ENCODE results near the gene TTC7B. TPM values are rescaled to one million over a fixed set of nuclear protein-coding genes. Genes with fewer than 3 reads are reported as not detected.

TTC7B gene
- total and polyA plus RNA-seq, 2 donors (not counting 3 experiments of a cell fraction or from before 2014, with no cell fraction given) = 46.8 to 76.5 TPM

- Histone ChIP-seq H3K36me3 (ENCODE audit: control insufficient read depth in 2 of 2, extremely low read depth in 1 of 2, insufficient read depth in 2 of 2, low read length in 2 of 2) (peaks cover 0 to 2% of the 10 kb centered on the region in 2 experiments), H3K4me2 (ENCODE audit: insufficient read depth, low read length) (no peak overlapping the region), H3K9ac (replicated peaks; ENCODE audit: extremely low read depth, insufficient read depth, low read length) (no peak overlapping the region), H3K27me3 (ENCODE audit: control insufficient read depth in 2 of 2, insufficient read depth in 2 of 2, low read length in 2 of 2) (no peaks in the 10 kb centered on the region), H3K79me2 (ENCODE audit: control insufficient read depth, insufficient read depth, low read length) (no peaks in the 10 kb centered on the region), H3K4me1 (ENCODE audit: control insufficient read depth, extremely low read depth, insufficient read depth, low read length) (peaks cover 8% of the 10 kb centered on the region), H4K20me1 (replicated peaks; ENCODE audit: control insufficient read depth, extremely low read depth, insufficient read depth, low read length) (no peaks in the 10 kb centered on the region), H3K9me3 (replicated peaks; ENCODE audit: control insufficient read depth, insufficient read depth, low read length) (no peaks in the 10 kb centered on the region), H3K9me1 (replicated peaks; ENCODE audit: control insufficient read depth, extremely low read depth, insufficient read depth, low read length) (no peaks in the 10 kb centered on the region), H2AFZ (ENCODE audit: low read depth, low read length) (no peak overlapping the region), H3K4me3 (replicated peaks in 1 of 3; ENCODE audit: insufficient read depth in 1 of 3, low read depth in 1 of 3, low read length in 3 of 3) (no peak overlapping the region), H3K27ac (ENCODE audit: insufficient read depth, low read depth, low read length) (no peak overlapping the region)
- TF ChIP-seq JUN (IDR thresholded peaks at IDR 0.05; ENCODE audit: borderline replicate concordance, insufficient read depth, insufficient read length, low read depth) (no peak), POLR2AphosphoS5 (IDR thresholded peaks at IDR 0.05; ENCODE audit: insufficient read depth, low read depth, low read length) (no peak), CTCF (IDR thresholded peaks at IDR 0.05; ENCODE audit: extremely low read depth in 1 of 2, insufficient read depth in 1 of 2, low read depth in 1 of 2, low read length in 2 of 2) (no peak)
- dilution Hi-C loops (cut with MboI; ENCODE audit: extremely low pct_ligation_motif_present, low sequenced_read_pairs) (no loop called here), intact Hi-C loops (cut with micrococcal nuclease) (no loop called here)
- POLR2A ChIA-PET = no interaction called here
- CTCF ChIA-PET = interaction anchor here (1.3 kb wide), 1 partner anchor 19 kb away, joined by 3 read pairs; no protein-coding TSS in a partner anchor
- DNase-seq (ENCODE audit: low read depth, low spot score) = no peak
- BruUV-seq (replicated peaks) = no TSS peak
- no peak for FAIRE-seq
Observed at GRCh38 chr14:90740081-90740480, 76.1 kb downstream of the TTC7B start.

- Histone ChIP-seq H2AFZ (ENCODE audit: low read depth, low read length) (no peak overlapping the region), H3K27me3 (ENCODE audit: control insufficient read depth in 2 of 2, insufficient read depth in 2 of 2, low read length in 2 of 2) (no peaks in the 10 kb centered on the region), H3K9me1 (replicated peaks; ENCODE audit: control insufficient read depth, extremely low read depth, insufficient read depth, low read length) (no peaks in the 10 kb centered on the region), H3K9ac (replicated peaks; ENCODE audit: extremely low read depth, insufficient read depth, low read length) (no peak overlapping the region), H3K27ac (ENCODE audit: insufficient read depth, low read depth, low read length) (no peak overlapping the region), H3K9me3 (replicated peaks; ENCODE audit: control insufficient read depth, insufficient read depth, low read length) (no peaks in the 10 kb centered on the region), H3K36me3 (ENCODE audit: control insufficient read depth in 2 of 2, extremely low read depth in 1 of 2, insufficient read depth in 2 of 2, low read length in 2 of 2) (peaks cover 0 to 2% of the 10 kb centered on the region in 2 experiments), H3K4me1 (ENCODE audit: control insufficient read depth, extremely low read depth, insufficient read depth, low read length) (peaks cover 8% of the 10 kb centered on the region), H3K4me2 (ENCODE audit: insufficient read depth, low read length) (no peak overlapping the region), H3K79me2 (ENCODE audit: control insufficient read depth, insufficient read depth, low read length) (no peaks in the 10 kb centered on the region), H3K4me3 (replicated peaks in 1 of 3; ENCODE audit: insufficient read depth in 1 of 3, low read depth in 1 of 3, low read length in 3 of 3) (no peak overlapping the region), H4K20me1 (replicated peaks; ENCODE audit: control insufficient read depth, extremely low read depth, insufficient read depth, low read length) (no peaks in the 10 kb centered on the region)
- ChIA-PET POLR2A (no interaction called here), CTCF (interaction anchor here (1.3 kb wide), 1 partner anchor 19 kb away, joined by 3 read pairs; no protein-coding TSS in a partner anchor)
- no peak for TF ChIP-seq EZH2 (IDR thresholded peaks at IDR 0.05; ENCODE audit: borderline replicate concordance, low read depth, low read length, severe bottlenecking)
- no peak for TF ChIP-seq GATA2 (IDR thresholded peaks at IDR 0.05; ENCODE audit: insufficient read depth, insufficient read length, low read depth, low read length)
- no peak for TF ChIP-seq CTCF (IDR thresholded peaks at IDR 0.05; ENCODE audit: extremely low read depth in 1 of 2, insufficient read depth in 1 of 2, low read depth in 1 of 2, low read length in 2 of 2)
- no peak for TF ChIP-seq JUN (IDR thresholded peaks at IDR 0.05; ENCODE audit: borderline replicate concordance, insufficient read depth, insufficient read length, low read depth)
- TF ChIP-seq POLR2AphosphoS5 (IDR thresholded peaks at IDR 0.05; ENCODE audit: insufficient read depth, low read depth, low read length) = no peak
- no peak for TF ChIP-seq FOS (IDR thresholded peaks at IDR 0.05; ENCODE audit: borderline replicate concordance, insufficient read depth, low read length)
- no peak for TF ChIP-seq MAX (IDR thresholded peaks at IDR 0.05; ENCODE audit: insufficient read depth, insufficient read length)
- TF ChIP-seq POLR2A (IDR thresholded peaks at IDR 0.05; ENCODE audit: low read depth, low read length) = no peak
- TF ChIP-seq MYC (IDR thresholded peaks at IDR 0.05; ENCODE audit: low read depth, low read length) = no peak
- DNase-seq (ENCODE audit: low read depth, low spot score) (no peak), FAIRE-seq (no peak)
- BruUV-seq (replicated peaks) = no TSS peak
- dilution Hi-C loops (cut with MboI; ENCODE audit: extremely low pct_ligation_motif_present, low sequenced_read_pairs) (no loop called here), intact Hi-C loops (cut with micrococcal nuclease) (no loop called here)
Observed at GRCh38 chr14:90739318-90740068, 76.7 kb downstream of the TTC7B start.

Data from endothelial cell of umbilical vein (primary cell).